Neural cell (in vitro differentiated cells): ENCODE measurements around the gene CENPO. TPM values are rescaled to one million over a fixed set of nuclear protein-coding genes. Genes with fewer than 3 reads are reported as not detected.

Experiments
- H2AFZ ChIP-seq: fragments of 200-600, 300-800 bp; sonication (generic), shearing (Covaris generic); 2 replicates; pipeline ENCODE4 v1.6.0; 2014; ENCODE audit warnings: low read depth, mild to moderate bottlenecking, antibody characterized with exemption, low read length, moderate library complexity
- H3F3A ChIP-seq: fragments of 200-600 bp; shearing (Covaris generic); 2 replicates; pipeline ENCODE4 v1.6.1; 2016; ENCODE audit warnings: mild to moderate bottlenecking, moderate library complexity, mixed read lengths, antibody characterized with exemption, low read length; ENCODE audit not compliant: insufficient read depth, poor library complexity, severe bottlenecking
- H3K27ac ChIP-seq: fragments of 200-600, 300-800 bp; sonication (generic), shearing (Covaris generic); 2 replicates; pipeline ENCODE4 v1.5.1; 2014; ENCODE audit warnings: mild to moderate bottlenecking, low read length, moderate library complexity
- H3K27me3 ChIP-seq: fragments of 300-800, 200-600 bp; sonication (generic), shearing (Covaris generic); 2 replicates; pipeline ENCODE4 v1.6.0; 2014; ENCODE audit warnings: mild to moderate bottlenecking, low read depth, low read length, moderate library complexity; ENCODE audit not compliant: insufficient read depth
- H3K36me3 ChIP-seq: fragments of 300-800, 200-600 bp; sonication (generic), shearing (Covaris generic); 2 replicates; pipeline ENCODE4 v1.5.1; 2014; ENCODE audit warnings: mild to moderate bottlenecking, antibody characterized with exemption, low read length, moderate library complexity; ENCODE audit not compliant: insufficient read depth
- H3K4me2 ChIP-seq: fragments of 300-800, 200-600 bp; sonication (generic), shearing (Covaris generic); 2 replicates; pipeline ENCODE4 v1.6.0; 2014; ENCODE audit warnings: mild to moderate bottlenecking, low read length
- H3K4me3 ChIP-seq: fragments of 300-800, 200-600 bp; sonication (generic), shearing (Covaris generic); 2 replicates; pipeline ENCODE4 v1.5.1; 2014; ENCODE audit warnings: mild to moderate bottlenecking, low read length, moderate library complexity
- H3K79me2 ChIP-seq: fragments of 200-600 bp; shearing (Covaris generic); replicated peaks from 2 replicates; pipeline ENCODE4 v1.6.0; 2014; ENCODE audit warnings: mild to moderate bottlenecking, low read length, moderate library complexity; ENCODE audit not compliant: insufficient read depth
- H3K9ac ChIP-seq: fragments of 300-800, 200-600 bp; sonication (generic), shearing (Covaris generic); 2 replicates; pipeline ENCODE4 v1.6.1; 2016; ENCODE audit warnings: mild to moderate bottlenecking, low read length, mixed read lengths
- H3K9me2 ChIP-seq: fragments of 200-600 bp; shearing (Covaris generic); 2 replicates; pipeline ENCODE4 v1.6.1; 2016; ENCODE audit warnings: mild to moderate bottlenecking, low read length, mixed read lengths; ENCODE audit not compliant: insufficient read depth
- H3K9me3 ChIP-seq: fragments of 200-600, 300-800 bp; sonication (generic), shearing (Covaris generic); 2 replicates; pipeline ENCODE4 v1.6.1; 2016; ENCODE audit warnings: mild to moderate bottlenecking, mixed run types, low read length, moderate library complexity, mixed read lengths
- H4K20me1 ChIP-seq: fragments of 200-600 bp; shearing (Covaris generic); 2 replicates; pipeline ENCODE4 v1.6.1; 2016; ENCODE audit warnings: mild to moderate bottlenecking, mixed run types; ENCODE audit not compliant: insufficient read depth
- CTCF ChIP-seq: fragments of 450-650 bp; IDR thresholded peaks from 2 replicates; pipeline ENCODE4 v1.5.1; 2014; ENCODE audit warnings: antibody characterized with exemption, mild to moderate bottlenecking, moderate library complexity; ENCODE audit not compliant: poor library complexity, severe bottlenecking
- EP300 ChIP-seq: fragments of 450-650 bp; conservative IDR thresholded peaks from 2 replicates; pipeline ENCODE4 v1.6.1; 2014; ENCODE audit warnings: antibody characterized with exemption, mild to moderate bottlenecking, moderate library complexity; ENCODE audit not compliant: poor library complexity, severe bottlenecking
- EZH2 ChIP-seq: fragments of 200-600, 300-800 bp; shearing (Covaris generic), sonication (generic); IDR thresholded peaks from 2 replicates; pipeline ENCODE4 v1.6.1; 2014; ENCODE audit warnings: antibody characterized with exemption, low read length, borderline replicate concordance, mild to moderate bottlenecking; ENCODE audit not compliant: insufficient read depth, poor library complexity, severe bottlenecking
- MXI1 ChIP-seq: fragments of 450-650 bp; conservative IDR thresholded peaks from 2 replicates; pipeline ENCODE4 v1.6.1; 2014; ENCODE audit warnings: antibody characterized with exemption, mild to moderate bottlenecking; ENCODE audit not compliant: poor library complexity, severe bottlenecking
- POLR2AphosphoS5 ChIP-seq: IDR thresholded peaks from 2 replicates; pipeline ENCODE4 v1.6.1; 2012
- RAD21 ChIP-seq: fragments of 450-650 bp; conservative IDR thresholded peaks from 2 replicates; pipeline ENCODE4 v1.6.1; 2014; ENCODE audit warnings: antibody characterized with exemption, mild to moderate bottlenecking, moderate library complexity
- REST ChIP-seq: IDR thresholded peaks from 2 replicates; pipeline ENCODE4 v1.6.1; 2012; ENCODE audit warnings: borderline replicate concordance
- SMC3 ChIP-seq: fragments of 450-650 bp; conservative IDR thresholded peaks from 2 replicates; pipeline ENCODE4 v1.6.1; 2014; ENCODE audit warnings: antibody characterized with exemption, mild to moderate bottlenecking, moderate library complexity; ENCODE audit not compliant: poor library complexity
- TAF1 ChIP-seq: IDR thresholded peaks from 2 replicates; pipeline ENCODE4 v1.6.1; 2012; ENCODE audit warnings: low read depth
- polyA plus RNA-seq: library from polyadenylated mRNA; depleted of rRNA; stranded (reverse); fragments of >200 nt; gene quantifications from 2 replicates; pipeline ENCODE4 v1.2.3, GENCODE V29; 2014

The CENPO gene
- polyA plus RNA-seq, 1 donor from 2014 or later = 4.4 TPM

DNA sequence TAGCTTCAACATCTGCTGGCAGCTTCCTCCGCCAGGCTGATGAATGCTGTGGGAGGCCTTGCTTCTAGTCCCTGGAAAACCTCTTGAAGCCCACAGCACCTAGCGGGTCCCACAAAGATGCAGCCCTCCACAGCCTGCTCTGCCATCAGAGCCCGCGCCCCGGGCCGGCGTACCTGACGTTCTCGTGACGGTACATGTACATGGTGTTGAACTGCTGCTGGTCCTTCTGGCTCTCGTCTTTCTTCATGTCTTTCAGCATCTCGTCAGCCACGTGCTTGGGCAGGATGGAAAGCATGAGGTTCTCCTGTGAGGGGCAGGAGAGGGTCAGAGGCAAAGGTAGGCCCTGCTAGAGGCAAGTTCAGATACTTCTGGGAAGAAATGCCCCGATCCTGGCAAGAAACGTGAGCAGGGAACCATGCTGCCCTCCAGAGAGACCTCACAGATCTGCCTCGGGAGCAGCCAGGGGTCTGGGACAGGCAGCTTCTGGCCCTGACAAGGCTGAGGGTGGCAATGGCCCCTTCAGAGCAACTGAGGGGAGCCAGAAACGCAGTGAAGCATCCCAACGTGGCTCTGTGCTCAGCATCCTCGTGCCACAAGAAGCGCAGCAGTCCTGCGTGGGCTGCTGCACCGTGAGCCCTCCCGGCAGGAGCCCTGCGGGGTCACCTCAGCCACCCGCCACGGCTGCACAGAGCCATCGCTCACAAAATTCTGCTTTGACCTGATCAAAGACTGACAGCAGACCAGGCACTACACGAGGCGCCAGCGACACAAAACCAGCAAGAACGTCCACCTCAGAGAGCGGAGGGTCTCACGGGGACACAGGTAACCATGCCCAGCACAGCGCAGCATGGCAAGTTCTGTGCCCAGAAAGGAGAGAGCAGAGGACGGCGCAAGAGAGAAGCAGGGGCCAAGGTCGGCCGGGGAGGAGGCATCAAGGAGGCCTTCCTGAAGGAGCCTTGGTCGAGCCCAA, 49.1 kb downstream of the CENPO start:
- Histone ChIP-seq H2AFZ (no peak overlapping the region), H3K27ac (no peak overlapping the region), H3K36me3 (no peaks in the 10 kb centered on the region), H3K79me2 (no peaks in the 10 kb centered on the region), H3K9me2 (no peaks in the 10 kb centered on the region), H3K4me3 (no peak overlapping the region), H3K9ac (no peak overlapping the region), H3K9me3 (no peaks in the 10 kb centered on the region), H3F3A (no peaks in the 10 kb centered on the region), H3K27me3 (no peaks in the 10 kb centered on the region), H4K20me1 (no peaks in the 10 kb centered on the region), H3K4me2 (no peak overlapping the region)
- TF ChIP-seq EZH2 (no peak), SMC3 (no peak), MXI1 (no peak), EP300 (no peak), CTCF (no peak), REST (no peak), TAF1 (no peak), RAD21 (no peak), POLR2AphosphoS5 (no peak)

GRCh38 chr2:24843330-24843860, 50.2 kb downstream of the CENPO start:
- H3K27me3 ChIP-seq = no peaks in the 10 kb centered on the region
- H3K9me3 ChIP-seq = no peaks in the 10 kb centered on the region
- no peaks in the 10 kb centered on the region for H3K79me2 ChIP-seq
- no peak overlapping the region for H3K9ac ChIP-seq
- H3F3A ChIP-seq = no peaks in the 10 kb centered on the region
- no peaks in the 10 kb centered on the region for H4K20me1 ChIP-seq
- no peaks in the 10 kb centered on the region for H3K9me2 ChIP-seq
- H3K36me3 ChIP-seq = no peaks in the 10 kb centered on the region
- TF ChIP-seq SMC3 (no peak), RAD21 (no peak)
- H2AFZ ChIP-seq = no peak overlapping the region
- H3K27ac ChIP-seq = no peak overlapping the region
- H3K4me2 ChIP-seq = no peak overlapping the region
- H3K4me3 ChIP-seq = no peak overlapping the region
